Breast epithelium (tissue), 4 donors: ENCODE data around the gene SFT2D3. TPM values are rescaled to one million over a fixed set of nuclear protein-coding genes. Genes with fewer than 3 reads are reported as not detected.
A peak's percentile ranks its signal among the peaks of the same experiment; 100 is the strongest.

ENCODE experiments used
- DNase-seq, 2 donors: peaks; one replicate each; pipeline ENCODE4 v3.0.0-alpha.2; 2019; ENCODE audit warnings: low spot score in 2 of 2
- H3K27ac ChIP-seq, 2 donors: fragments of 200-600 bp; sonication (generic) in 1 of 2; one replicate each; pipeline ENCODE4 v1.5.1; 2016 to 2019; ENCODE audit warnings: mild to moderate bottlenecking in 1 of 2
- H3K27me3 ChIP-seq, 2 donors: fragments of 200-600 bp; sonication (generic) in 1 of 2; one replicate each; pipeline versions ENCODE4 v1.5.1 to v1.6.0; 2017 to 2019; ENCODE audit warnings: control low read depth in 1 of 2, mild to moderate bottlenecking in 1 of 2
- H3K36me3 ChIP-seq: fragments of 200-600 bp; one replicate; pipeline ENCODE4 v1.5.1; 2019
- H3K4me1 ChIP-seq, 2 donors: fragments of 200-600 bp; sonication (generic); one replicate each; pipeline ENCODE4 v1.5.1; 2016 to 2019; ENCODE audit warnings: control low read depth in 1 of 2
- H3K4me3 ChIP-seq, 3 donors: fragments of 200-600 bp; sonication (generic); 1 replicate in 2 of 3; 2 replicates in 1 of 3; pipeline ENCODE4 v1.5.1; 2016 to 2019; ENCODE audit warnings: mild to moderate bottlenecking in 3 of 3, moderate library complexity in 2 of 3
- H3K9me3 ChIP-seq, 2 donors: fragments of 200-600 bp; sonication (generic) in 1 of 2; one replicate each; pipeline ENCODE4 v1.5.1; 2016 to 2019; ENCODE audit warnings: control low read depth in 1 of 2
- CTCF ChIP-seq, 3 donors: fragments of 450-650 bp; IDR thresholded peaks; one replicate each; pipeline ENCODE4 v1.5.1; 2016 to 2017; ENCODE audit warnings: antibody characterized with exemption in 3 of 3, mild to moderate bottlenecking in 3 of 3, moderate library complexity in 3 of 3
- POLR2A ChIP-seq: fragments of 450-650 bp; IDR thresholded peaks from one replicate; pipeline ENCODE4 v1.6.1; 2016; ENCODE audit warnings: antibody characterized with exemption, mild to moderate bottlenecking, moderate library complexity
- POLR2AphosphoS5 ChIP-seq, 3 donors: sonication (generic); formaldehyde crosslinking; IDR thresholded peaks; one replicate each; pipeline ENCODE4 v1.6.1; 2017; ENCODE audit warnings: antibody characterized with exemption in 3 of 3
- intact Hi-C: fragments of 100-400 bp; cut with DNase I; formaldehyde crosslinking; loops from one replicate; pipeline ENCODE4 v1.15.1; 2023; ENCODE audit warnings: low total_unique reads
- total RNA-seq, 3 donors: library from RNA; depleted of rRNA; stranded (reverse); fragments of >200 nt; gene quantifications; one replicate each; pipeline ENCODE4 v1.1.0, GENCODE V29; 2016

Gene SFT2D3
- total RNA-seq, 3 donors from 2014 or later, result 9.8 to 12.3 (median 10.9) TPM

- intact Hi-C loops, result no loop called here
- H3K4me1 ChIP-seq, result no peaks in the 10 kb centered on the region
These were observed 27.8 kb upstream of the SFT2D3 start for GRCh38 chr2:127673291-127674069.

GRCh38 chr2:127674241-127675209 lies 26.8 kb upstream of the SFT2D3 start:
- no peaks in the 10 kb centered on the region for H3K4me1 ChIP-seq
- intact Hi-C loops, result no loop called here
- H3K27me3 ChIP-seq, result peaks cover 0 to 10% of the 10 kb centered on the region in 2 donors
- TF ChIP-seq CTCF (IDR thresholded peaks at IDR 0.05) (no peak), POLR2AphosphoS5 (IDR thresholded peaks at IDR 0.05) (no peak), POLR2A (no peak)
- H3K27ac ChIP-seq, result peak overlapping the region; percentile 74 to 89
- H3K36me3 ChIP-seq, result no peaks in the 10 kb centered on the region
- peak overlapping the region; percentile 61 to 82 (median 69) for H3K4me3 ChIP-seq
- H3K9me3 ChIP-seq, result peaks cover 0 to 5% of the 10 kb centered on the region in 2 donors
- peak in 1 of 2 donors; percentile 54 for DNase-seq

More at GRCh38 chr2:127673291-127674069, 27.8 kb upstream of the SFT2D3 start:
- TF ChIP-seq POLR2AphosphoS5 (IDR thresholded peaks at IDR 0.05) (no peak), CTCF (IDR thresholded peaks at IDR 0.05) (no peak), POLR2A (no peak)
- no peaks in the 10 kb centered on the region for H3K36me3 ChIP-seq
- peaks cover 0 to 10% of the 10 kb centered on the region in 2 donors for H3K27me3 ChIP-seq
- peak overlapping the region; percentile 61 to 82 (median 69) for H3K4me3 ChIP-seq
- DNase-seq, result peak in 1 of 2 donors; percentile 37
- peak overlapping the region; percentile 74 to 89 for H3K27ac ChIP-seq
- H3K9me3 ChIP-seq, result peaks cover 0 to 5% of the 10 kb centered on the region in 2 donors

GRCh38 chr2:127675331-127676261 lies 25.7 kb upstream of the SFT2D3 start, which contains the start of gene LIMS2:
LIMS2 (minus strand) TSS chr2:127675530; CDS start chr2:127675024, 506 bp downstream.
- H3K36me3 ChIP-seq, result no peaks in the 10 kb centered on the region
- H3K27me3 ChIP-seq, result peaks cover 0 to 10% of the 10 kb centered on the region in 2 donors
- DNase-seq, result peak; percentile 51 to 52
- intact Hi-C loops, result no loop called here
- H3K9me3 ChIP-seq, result no peaks in the 10 kb centered on the region
- TF ChIP-seq POLR2AphosphoS5 (IDR thresholded peaks at IDR 0.05) (no peak), CTCF (IDR thresholded peaks at IDR 0.05) (no peak), POLR2A (no peak)
- H3K4me3 ChIP-seq, result peak within 1 kb of the TSS; percentile 61 to 82 (median 69)
- peak within 1 kb of the TSS; percentile 74 to 89 for H3K27ac ChIP-seq
- H3K4me1 ChIP-seq, result no peaks in the 10 kb centered on the region

GRCh38 chr2:127676906-127677305 lies 24.4 kb upstream of the SFT2D3 start:
- no peaks in the 10 kb centered on the region for H3K4me1 ChIP-seq
- no peaks in the 10 kb centered on the region for H3K9me3 ChIP-seq
- intact Hi-C loops, result no loop called here

More at GRCh38 chr2:127676906-127677305, 24.4 kb upstream of the SFT2D3 start:
- no peak overlapping the region for H3K4me3 ChIP-seq
- TF ChIP-seq CTCF (IDR thresholded peaks at IDR 0.05) (no peak), POLR2A (no peak), POLR2AphosphoS5 (IDR thresholded peaks at IDR 0.05) (no peak)
- no peak overlapping the region for H3K27ac ChIP-seq
- peak in 1 of 2 donors; percentile 33 for DNase-seq
- H3K36me3 ChIP-seq, result no peaks in the 10 kb centered on the region
- peaks cover 0 to 10% of the 10 kb centered on the region in 2 donors for H3K27me3 ChIP-seq
